HG02885 (cell line): ENCODE results near the gene TWIST2.

ENCODE experiments used
- ATAC-seq: cut with Tn5 transposase; IDR thresholded peaks from one replicate; pipeline ENCODE4 v1.9.1; 2021; ENCODE audit warnings: mild to moderate bottlenecking; ENCODE audit not compliant: unreplicated experiment, poor library complexity

The TWIST2 gene

DNA sequence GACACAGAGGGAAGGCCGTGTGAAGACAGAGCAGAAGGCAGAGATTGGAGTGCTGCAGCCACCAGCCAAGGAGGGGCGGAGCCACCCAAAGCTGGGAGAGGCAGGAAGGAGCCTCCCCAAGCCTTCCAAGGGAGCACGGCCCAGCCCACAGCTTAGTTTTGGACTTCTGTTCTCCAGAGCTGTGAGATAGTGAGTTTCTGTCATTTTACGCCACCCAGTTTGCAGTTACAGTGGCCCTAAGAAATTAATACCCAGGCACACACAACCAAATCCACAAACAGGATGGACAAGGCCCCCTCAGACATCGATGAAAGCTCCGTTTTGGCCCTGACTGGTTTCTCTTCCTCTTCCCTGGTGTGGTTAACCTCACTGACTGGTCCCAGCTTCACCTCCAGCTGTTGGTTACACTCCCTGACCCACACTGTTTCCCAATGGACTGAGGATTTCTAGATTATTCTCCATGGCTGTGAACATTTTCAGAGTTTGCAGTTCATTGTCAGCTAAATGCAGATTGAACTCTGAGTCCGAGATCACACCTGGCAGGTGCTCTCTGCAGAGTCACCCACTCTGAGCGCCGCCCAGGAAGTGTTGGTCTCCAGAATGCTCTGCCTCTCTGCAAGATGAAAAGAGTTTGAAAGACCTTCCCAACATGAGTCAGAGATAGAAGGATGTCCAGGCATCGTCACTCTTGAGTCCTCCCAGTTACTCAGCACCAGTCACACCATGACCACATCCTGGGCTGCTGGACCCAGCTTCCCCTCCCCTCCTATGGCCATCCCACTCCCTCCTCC is 100.2 kb downstream of the TWIST2 start:
- no peak for ATAC-seq

DNA sequence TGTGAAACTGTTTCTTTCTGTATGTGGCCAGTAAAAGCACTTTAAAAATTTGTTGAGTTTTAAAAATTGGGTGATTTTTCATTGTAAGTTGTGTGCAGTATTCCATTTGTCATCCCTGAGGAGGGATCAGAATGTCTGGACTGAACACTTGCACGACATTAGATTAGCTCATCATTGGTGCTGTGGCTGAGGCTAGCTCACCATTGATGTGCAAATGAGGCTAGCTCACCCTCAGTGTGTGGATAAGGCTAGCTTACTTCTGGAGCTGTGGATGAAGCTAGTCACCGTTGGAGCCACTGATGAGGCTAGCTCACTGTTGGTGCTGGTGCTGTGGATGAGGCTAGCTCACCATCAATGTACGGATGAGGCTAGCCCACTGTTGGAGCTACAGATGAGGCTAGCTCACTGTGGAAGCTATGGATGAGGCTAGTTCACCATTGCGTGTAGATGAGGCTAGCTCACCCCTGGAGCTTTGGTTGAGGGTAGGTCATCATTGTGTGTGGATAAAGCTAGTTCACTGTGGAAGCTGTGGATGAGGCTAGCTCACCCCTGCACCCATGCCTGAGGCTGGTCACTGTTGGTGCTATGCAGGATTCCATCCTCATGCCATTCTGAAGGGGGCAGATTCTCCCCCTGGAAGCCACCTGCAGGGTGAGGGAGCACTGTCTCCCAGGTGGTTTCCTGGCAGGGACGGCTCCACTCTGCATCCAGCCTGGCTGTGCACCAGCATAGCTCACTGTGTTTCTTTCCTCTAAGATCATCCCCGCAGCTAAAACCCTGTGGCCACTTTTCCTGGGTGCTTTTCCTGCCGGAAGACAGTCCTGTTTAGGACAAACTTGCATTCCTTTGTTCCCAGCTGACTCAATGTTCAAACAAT is 101.1 kb downstream of the TWIST2 start:
- ATAC-seq = no peak

DNA sequence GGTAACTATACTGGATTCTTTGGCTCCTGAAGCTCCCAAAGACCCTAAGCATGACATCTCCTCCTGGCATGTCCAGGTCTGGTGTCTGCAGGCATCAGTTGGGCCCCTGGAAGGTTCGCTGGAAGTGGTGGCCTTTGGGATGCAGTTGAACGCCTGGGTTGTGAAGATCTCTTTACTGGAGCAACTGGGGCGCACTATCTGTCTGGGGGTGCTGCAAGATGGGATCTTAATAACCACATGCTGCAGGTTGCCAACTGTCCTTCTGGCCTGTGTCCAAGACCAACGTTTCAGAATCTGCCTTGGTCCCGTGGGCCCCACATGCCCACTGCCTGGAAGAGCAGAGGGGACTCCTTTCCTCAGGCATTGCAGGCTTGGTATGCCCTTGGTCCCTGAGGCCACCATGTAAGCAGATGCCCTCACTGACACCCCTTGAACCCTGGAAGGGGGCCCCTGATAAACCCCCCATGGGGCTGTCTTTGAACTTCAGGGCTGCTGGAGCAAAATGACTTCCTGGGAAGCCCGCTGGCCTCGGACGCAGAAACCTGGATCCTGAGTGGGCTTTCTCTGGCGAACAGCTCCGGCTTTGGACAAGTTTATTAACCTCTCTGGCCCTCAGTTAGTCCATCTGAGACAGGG is 101.9 kb downstream of the TWIST2 start:
- no peak for ATAC-seq

GRCh38 chr2:238950551-238950950 is 102.7 kb downstream of the TWIST2 start:
- ATAC-seq = no peak

GRCh38 chr2:238952261-238952919 is 104.5 kb downstream of the TWIST2 start:
- no peak for ATAC-seq

GRCh38 chr2:238954841-238955591 is 107.1 kb downstream of the TWIST2 start:
- no peak for ATAC-seq

DNA sequence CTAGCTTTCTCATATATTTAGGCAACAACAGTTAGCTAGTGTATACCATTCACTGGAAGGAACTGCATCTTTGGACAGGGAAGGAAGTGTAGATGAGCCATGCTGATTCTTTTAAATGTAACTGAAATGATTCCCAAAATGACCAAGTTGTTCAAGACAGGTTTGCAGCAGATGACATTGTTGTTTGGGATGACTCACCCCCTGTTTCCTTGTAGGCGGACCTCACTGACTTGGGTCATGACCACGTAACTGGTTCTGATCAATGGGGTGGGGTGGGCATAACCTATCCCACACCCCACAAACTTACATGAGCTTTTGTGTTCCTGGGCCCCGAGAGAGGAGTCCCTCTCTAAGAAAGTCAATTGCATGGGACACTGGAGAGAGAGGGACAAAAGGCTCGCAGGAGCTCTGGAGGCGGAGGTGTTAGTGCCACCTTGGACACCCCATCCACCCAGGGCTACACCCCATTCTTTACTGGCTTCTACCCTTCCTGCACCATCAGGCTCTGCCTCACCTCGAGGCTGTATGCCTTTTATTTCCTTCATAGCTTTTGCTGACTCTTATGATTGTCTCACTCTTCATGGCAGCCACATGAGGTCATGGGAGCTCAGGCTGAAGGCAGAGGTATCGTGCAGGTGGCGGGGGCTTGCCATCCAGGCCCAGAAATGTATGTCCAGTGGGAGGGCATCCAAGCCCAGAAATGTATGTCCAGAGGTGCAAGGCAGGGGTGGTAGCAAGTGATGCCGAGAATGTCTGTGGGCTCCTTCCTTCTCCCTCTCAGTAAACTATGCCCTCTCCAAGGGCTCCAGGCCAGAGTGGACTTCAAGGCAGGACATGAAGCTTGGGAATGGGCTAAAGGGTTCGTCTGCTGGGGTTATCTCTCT is 108.0 kb downstream of the TWIST2 start:
- ATAC-seq = no peak

DNA sequence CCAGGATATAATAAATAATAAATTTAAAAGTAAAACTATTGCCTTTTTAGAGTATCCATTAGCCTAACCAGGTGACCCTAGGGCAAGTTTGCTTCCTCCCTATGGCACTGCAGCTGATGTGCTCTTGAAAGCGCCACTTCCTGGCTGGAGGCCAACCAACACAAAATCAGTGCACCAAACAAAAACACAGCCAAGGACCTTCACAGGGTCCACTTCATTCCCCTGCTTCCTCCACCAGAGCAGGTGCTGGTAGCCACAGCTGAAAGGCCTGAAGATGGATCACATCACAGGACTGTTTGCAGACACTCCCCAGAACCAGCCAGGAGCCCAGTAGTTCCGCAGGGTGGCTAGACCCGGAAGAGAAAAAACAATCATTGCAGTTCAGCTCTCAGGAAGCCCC is 108.8 kb downstream of the TWIST2 start:
- no peak for ATAC-seq
